ENCODE results near the gene FLRT3.

FLRT3 gene

DNA sequence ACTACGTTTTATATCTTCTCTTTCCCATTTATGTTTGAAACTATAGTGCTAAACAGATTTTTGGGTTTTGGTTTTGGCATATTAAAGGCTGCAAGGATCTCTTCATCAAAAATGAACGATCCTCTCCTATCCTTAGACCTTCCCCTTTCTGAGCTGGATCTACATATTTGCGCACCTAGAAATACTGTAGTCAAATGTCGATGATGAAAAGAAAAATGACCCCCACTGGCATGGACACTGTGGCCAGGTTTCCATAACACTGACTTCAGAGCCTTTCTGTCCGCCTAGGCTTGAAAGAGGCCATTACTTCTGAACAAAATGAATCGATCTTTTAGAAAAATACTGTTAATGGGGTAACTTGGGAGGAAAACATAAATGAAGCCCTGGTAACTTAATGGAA lies 5.8 kb downstream of the FLRT3 start:
- no peak overlapping the region for H3K4me3 ChIP-seq (ENCODE audit: low read depth, low read length)
- TF ChIP-seq CTCF (IDR thresholded peaks at IDR 0.05; ENCODE audit: low read depth, low read length) = no peak

GRCh38 chr20:14319704-14320103 lies 17.7 kb downstream of the FLRT3 start:
- H3K4me3 ChIP-seq (ENCODE audit: low read depth, low read length) = no peak overlapping the region
- TF ChIP-seq CTCF (IDR thresholded peaks at IDR 0.05; ENCODE audit: low read depth, low read length) = no peak

DNA sequence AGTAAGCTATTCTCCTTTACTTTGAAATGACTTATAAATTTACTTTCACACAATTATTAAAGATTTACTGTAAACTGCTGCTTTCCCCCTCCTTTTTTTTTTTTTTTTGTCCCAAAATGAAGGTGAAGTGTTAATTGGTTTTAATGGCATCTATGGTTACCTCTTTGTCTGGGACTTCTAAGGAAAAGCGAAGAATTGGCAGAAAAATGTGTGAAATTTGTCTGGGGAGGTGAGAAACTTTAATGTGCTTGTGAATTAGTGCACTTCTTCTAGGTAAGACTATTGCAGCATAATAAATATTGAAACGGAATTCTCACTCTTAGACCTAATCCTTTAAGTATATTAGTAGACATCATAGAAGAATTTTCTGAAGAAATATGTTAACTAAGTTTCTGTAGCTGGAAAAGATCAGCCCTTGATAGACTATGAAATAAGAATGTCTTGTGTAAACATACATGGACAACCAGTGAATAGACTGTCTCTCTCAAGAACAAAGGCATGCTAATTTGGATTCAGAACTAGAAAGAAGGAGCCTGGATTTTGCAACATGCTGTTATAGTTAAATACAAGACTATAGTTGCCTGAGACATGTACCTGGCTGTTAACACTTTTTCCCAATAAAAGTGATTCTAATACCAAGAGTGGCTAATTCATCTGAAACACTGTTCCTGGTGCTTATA lies 23.9 kb downstream of the FLRT3 start:
- no peak overlapping the region for H3K4me3 ChIP-seq (ENCODE audit: low read depth, low read length)
- TF ChIP-seq CTCF (IDR thresholded peaks at IDR 0.05; ENCODE audit: low read depth, low read length) = no peak

GRCh38 chr20:14312001-14312400 lies 25.4 kb downstream of the FLRT3 start:
- TF ChIP-seq CTCF (IDR thresholded peaks at IDR 0.05; ENCODE audit: low read depth, low read length) = no peak
- no peak overlapping the region for H3K4me3 ChIP-seq (ENCODE audit: low read depth, low read length)

- TF ChIP-seq CTCF (IDR thresholded peaks at IDR 0.05; ENCODE audit: low read depth, low read length) = no peak
- no peak overlapping the region for H3K4me3 ChIP-seq (ENCODE audit: low read depth, low read length)
Observed at GRCh38 chr20:14310977-14311627, 26.3 kb downstream of the FLRT3 start.

GRCh38 chr20:14307956-14308355 lies 29.5 kb downstream of the FLRT3 start:
- TF ChIP-seq CTCF (IDR thresholded peaks at IDR 0.05; ENCODE audit: low read depth, low read length) = no peak
- no peak overlapping the region for H3K4me3 ChIP-seq (ENCODE audit: low read depth, low read length)

DNA sequence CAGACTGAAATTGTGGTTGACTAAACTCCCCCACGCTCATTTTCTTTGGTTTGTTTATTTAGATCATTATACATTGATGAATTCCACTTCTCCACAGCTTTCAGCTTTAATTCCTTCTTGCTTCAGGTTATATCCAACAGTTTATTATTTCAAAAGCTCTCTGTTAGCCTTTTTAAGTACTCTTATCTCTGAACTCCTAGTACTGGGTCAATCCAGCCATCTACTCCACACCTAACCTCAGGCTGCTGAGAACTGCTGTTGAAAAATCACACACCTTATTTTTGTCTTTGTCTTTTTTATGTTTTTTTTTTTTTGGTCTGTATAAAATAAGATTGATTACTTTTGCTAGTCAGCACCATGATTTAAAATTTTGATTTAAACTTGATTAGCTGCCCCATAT lies 32.9 kb downstream of the FLRT3 start:
- TF ChIP-seq CTCF (IDR thresholded peaks at IDR 0.05; ENCODE audit: low read depth, low read length) = no peak
- no peak overlapping the region for H3K4me3 ChIP-seq (ENCODE audit: low read depth, low read length)

All from WI38 (cell line).